ENCODE measurements around the gene CKAP2L.

DNA sequence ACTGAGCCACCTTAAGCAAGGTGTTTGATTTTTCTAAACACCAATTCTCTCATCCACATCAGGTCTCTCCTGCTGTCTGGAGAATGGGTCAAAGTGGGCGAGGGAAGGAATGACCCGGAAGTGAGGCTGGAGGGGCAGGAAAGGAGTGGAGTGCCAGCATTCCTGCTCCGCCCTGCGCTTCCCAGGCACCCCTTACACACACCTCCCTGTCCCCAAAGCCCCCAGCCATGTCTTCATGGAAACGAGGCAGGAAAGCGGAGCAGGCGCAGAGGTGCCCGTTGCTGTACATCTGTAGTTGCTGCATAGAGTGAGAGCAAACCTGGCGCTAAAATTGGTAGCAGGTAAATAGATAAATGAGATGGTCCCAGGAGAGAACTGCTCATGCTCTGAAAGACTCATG lies 70.8 kb downstream of the CKAP2L start:
- TF ChIP-seq, protein P1, sequence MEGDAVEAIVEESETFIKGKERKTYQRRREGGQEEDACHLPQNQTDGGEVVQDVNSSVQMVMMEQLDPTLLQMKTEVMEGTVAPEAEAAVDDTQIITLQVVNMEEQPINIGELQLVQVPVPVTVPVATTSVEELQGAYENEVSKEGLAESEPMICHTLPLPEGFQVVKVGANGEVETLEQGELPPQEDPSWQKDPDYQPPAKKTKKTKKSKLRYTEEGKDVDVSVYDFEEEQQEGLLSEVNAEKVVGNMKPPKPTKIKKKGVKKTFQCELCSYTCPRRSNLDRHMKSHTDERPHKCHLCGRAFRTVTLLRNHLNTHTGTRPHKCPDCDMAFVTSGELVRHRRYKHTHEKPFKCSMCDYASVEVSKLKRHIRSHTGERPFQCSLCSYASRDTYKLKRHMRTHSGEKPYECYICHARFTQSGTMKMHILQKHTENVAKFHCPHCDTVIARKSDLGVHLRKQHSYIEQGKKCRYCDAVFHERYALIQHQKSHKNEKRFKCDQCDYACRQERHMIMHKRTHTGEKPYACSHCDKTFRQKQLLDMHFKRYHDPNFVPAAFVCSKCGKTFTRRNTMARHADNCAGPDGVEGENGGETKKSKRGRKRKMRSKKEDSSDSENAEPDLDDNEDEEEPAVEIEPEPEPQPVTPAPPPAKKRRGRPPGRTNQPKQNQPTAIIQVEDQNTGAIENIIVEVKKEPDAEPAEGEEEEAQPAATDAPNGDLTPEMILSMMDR (IDR thresholded peaks at IDR 0.05) = no peak
- TF ChIP-seq EP300 (IDR thresholded peaks at IDR 0.05) = no peak

Data from sigmoid colon (tissue), 4 donors.